Astrocyte (in vitro differentiated cells and primary cell): ENCODE measurements around the gene PLEKHG7.

ENCODE experiments used
- EZH2 ChIP-seq: IDR thresholded peaks from 2 replicates; pipeline ENCODE4 v1.6.1; 2012; ENCODE audit warnings: mild to moderate bottlenecking, low read length, inconsistent platforms; ENCODE audit not compliant: insufficient read depth
- TF ChIP-seq, protein P1 (sequence below): IDR thresholded peaks from 2 replicates; pipeline ENCODE4 v1.5.1; 2011; ENCODE audit warnings: low read depth, mild to moderate bottlenecking, inconsistent platforms, low read length, moderate library complexity; ENCODE audit not compliant: insufficient read depth

DNA sequence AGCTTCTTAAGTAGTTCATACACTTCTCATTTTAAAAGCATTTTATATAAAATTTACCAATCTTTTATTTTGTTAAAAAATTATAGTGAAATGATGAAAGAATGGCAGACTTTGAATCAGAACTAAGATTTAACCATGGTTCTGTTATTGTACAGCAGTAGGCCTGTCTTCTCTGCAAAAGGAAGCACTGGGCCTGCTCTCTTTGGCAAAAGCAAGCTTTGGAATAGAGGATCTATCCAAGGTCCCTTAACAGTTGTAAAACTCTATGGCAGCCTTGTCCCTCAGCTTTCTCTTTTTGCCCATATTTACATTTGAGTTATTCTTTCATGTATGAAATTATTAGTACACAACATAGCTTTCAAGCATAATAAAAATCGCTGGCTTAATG lies 82.8 kb downstream of the PLEKHG7 start:
- TF ChIP-seq, protein P1, sequence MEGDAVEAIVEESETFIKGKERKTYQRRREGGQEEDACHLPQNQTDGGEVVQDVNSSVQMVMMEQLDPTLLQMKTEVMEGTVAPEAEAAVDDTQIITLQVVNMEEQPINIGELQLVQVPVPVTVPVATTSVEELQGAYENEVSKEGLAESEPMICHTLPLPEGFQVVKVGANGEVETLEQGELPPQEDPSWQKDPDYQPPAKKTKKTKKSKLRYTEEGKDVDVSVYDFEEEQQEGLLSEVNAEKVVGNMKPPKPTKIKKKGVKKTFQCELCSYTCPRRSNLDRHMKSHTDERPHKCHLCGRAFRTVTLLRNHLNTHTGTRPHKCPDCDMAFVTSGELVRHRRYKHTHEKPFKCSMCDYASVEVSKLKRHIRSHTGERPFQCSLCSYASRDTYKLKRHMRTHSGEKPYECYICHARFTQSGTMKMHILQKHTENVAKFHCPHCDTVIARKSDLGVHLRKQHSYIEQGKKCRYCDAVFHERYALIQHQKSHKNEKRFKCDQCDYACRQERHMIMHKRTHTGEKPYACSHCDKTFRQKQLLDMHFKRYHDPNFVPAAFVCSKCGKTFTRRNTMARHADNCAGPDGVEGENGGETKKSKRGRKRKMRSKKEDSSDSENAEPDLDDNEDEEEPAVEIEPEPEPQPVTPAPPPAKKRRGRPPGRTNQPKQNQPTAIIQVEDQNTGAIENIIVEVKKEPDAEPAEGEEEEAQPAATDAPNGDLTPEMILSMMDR = no peak
- no peak for TF ChIP-seq EZH2
